ENCODE results near the gene ZNF280C.

Gene ZNF280C

GRCh38 chrX:130162094-130162735, 106.5 kb downstream of the ZNF280C start:
- no peak overlapping the region for H3K4me3 ChIP-seq (ENCODE audit: low read depth, low read length)
- no peak for DNase-seq (ENCODE audit: low read depth)
- in situ Hi-C loops (cut with HindIII; ENCODE audit: low sequenced_read_pairs): no loop called here
- TF ChIP-seq, protein P1, sequence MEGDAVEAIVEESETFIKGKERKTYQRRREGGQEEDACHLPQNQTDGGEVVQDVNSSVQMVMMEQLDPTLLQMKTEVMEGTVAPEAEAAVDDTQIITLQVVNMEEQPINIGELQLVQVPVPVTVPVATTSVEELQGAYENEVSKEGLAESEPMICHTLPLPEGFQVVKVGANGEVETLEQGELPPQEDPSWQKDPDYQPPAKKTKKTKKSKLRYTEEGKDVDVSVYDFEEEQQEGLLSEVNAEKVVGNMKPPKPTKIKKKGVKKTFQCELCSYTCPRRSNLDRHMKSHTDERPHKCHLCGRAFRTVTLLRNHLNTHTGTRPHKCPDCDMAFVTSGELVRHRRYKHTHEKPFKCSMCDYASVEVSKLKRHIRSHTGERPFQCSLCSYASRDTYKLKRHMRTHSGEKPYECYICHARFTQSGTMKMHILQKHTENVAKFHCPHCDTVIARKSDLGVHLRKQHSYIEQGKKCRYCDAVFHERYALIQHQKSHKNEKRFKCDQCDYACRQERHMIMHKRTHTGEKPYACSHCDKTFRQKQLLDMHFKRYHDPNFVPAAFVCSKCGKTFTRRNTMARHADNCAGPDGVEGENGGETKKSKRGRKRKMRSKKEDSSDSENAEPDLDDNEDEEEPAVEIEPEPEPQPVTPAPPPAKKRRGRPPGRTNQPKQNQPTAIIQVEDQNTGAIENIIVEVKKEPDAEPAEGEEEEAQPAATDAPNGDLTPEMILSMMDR (IDR thresholded peaks at IDR 0.05; ENCODE audit: low read depth, low read length, missing control alignments): no peak

- no peak for DNase-seq (ENCODE audit: low read depth)
- no peak overlapping the region for H3K4me3 ChIP-seq (ENCODE audit: low read depth, low read length)
- TF ChIP-seq, protein P1 (IDR thresholded peaks at IDR 0.05; ENCODE audit: low read depth, low read length, missing control alignments): no peak
- in situ Hi-C loops (cut with HindIII; ENCODE audit: low sequenced_read_pairs): no loop called here
These were observed 108.9 kb downstream of the ZNF280C start for GRCh38 chrX:130159776-130160175.

DNA sequence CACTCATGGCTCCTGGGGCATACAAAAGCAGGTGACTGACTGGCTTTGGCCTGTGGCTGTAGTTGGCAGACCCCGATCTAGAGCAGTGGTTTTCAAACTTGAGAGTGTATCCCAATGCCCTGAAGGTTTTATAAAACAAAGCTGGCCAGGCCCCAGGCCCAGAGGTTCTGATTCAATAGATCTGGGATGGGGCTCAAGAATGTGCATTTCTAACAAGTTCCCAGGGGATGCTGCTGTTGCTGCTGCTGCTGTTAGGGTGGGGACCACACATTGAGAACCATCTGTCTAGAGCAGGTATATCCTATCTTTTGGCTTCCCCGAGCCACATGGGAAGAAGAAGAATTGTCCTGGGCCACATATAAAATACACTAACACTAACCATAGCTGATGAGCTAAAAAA, 110.4 kb downstream of the ZNF280C start:
- no peak for DNase-seq (ENCODE audit: low read depth)
- in situ Hi-C loops (cut with HindIII; ENCODE audit: low sequenced_read_pairs): no loop called here
- no peak overlapping the region for H3K4me3 ChIP-seq (ENCODE audit: low read depth, low read length)
- TF ChIP-seq, protein P1 (IDR thresholded peaks at IDR 0.05; ENCODE audit: low read depth, low read length, missing control alignments): no peak

- TF ChIP-seq, protein P1 (IDR thresholded peaks at IDR 0.05; ENCODE audit: low read depth, low read length, missing control alignments): no peak
- in situ Hi-C loops (cut with HindIII; ENCODE audit: low sequenced_read_pairs): no loop called here
- H3K4me3 ChIP-seq (ENCODE audit: low read depth, low read length): no peak overlapping the region
- no peak for DNase-seq (ENCODE audit: low read depth)
These were observed 113.1 kb downstream of the ZNF280C start for GRCh38 chrX:130155564-130155963.
